Naive B cell (primary cell): ENCODE measurements around the gene ASB6. TPM values are rescaled to one million over a fixed set of nuclear protein-coding genes. Genes with fewer than 3 reads are reported as not detected.

Experiments used
- ATAC-seq, 2 donors: fragments of 150-1000 bp; cut with Tn5 transposase; 2 replicates each; pipeline ENCODE4 v1.10.0; 2021; ENCODE audit warnings: low read depth in 2 of 2, mild to moderate bottlenecking in 2 of 2, moderate library complexity in 2 of 2
- DNase-seq: peaks from one replicate; pipeline ENCODE4 v3.0.0; 2022
- H3K27ac Mint-ChIP-seq, 6 donors: one replicate each; pipeline ENCODE4 v1.8.0; 2020 to 2022; ENCODE audit warnings: mild to moderate bottlenecking in 6 of 6, mixed read lengths in 6 of 6, moderate library complexity in 5 of 6, inconsistent platforms in 2 of 6
- H3K27me3 Mint-ChIP-seq, 3 donors: one replicate each; pipeline ENCODE4 v1.8.0; 2021 to 2022; ENCODE audit warnings: mixed read lengths in 3 of 3, mild to moderate bottlenecking in 1 of 3
- H3K36me3 Mint-ChIP-seq, 2 donors: one replicate each; pipeline ENCODE4 v1.8.0; 2020 to 2022; ENCODE audit warnings: mixed read lengths in 2 of 2, inconsistent platforms in 1 of 2, mild to moderate bottlenecking in 1 of 2
- H3K4me1 Mint-ChIP-seq, 3 donors: one replicate each; pipeline ENCODE4 v1.8.0; 2020 to 2022; ENCODE audit warnings: mixed read lengths in 3 of 3, inconsistent platforms in 1 of 3, mild to moderate bottlenecking in 1 of 3, moderate library complexity in 1 of 3
- H3K4me3 Mint-ChIP-seq, 8 donors: one replicate each; pipeline ENCODE4 v1.8.0; 2020 to 2022; ENCODE audit warnings: mild to moderate bottlenecking in 8 of 8, mixed read lengths in 8 of 8, moderate library complexity in 8 of 8, inconsistent platforms in 2 of 8
- H3K9me3 Mint-ChIP-seq, 7 donors: one replicate each; pipeline ENCODE4 v1.8.0; 2020 to 2022; ENCODE audit warnings: mixed read lengths in 7 of 7, mild to moderate bottlenecking in 5 of 7, inconsistent platforms in 2 of 7, moderate library complexity in 1 of 7
- polyA plus RNA-seq, 6 donors: library from polyadenylated mRNA; unstranded; fragments of 300-500 nt; fragmentation: Illumina TruSeq; gene quantifications; one replicate each; pipeline ENCODE4 v1.2.3, GENCODE V29; 2021; ENCODE audit warnings: low read depth in 6 of 6

Gene ASB6
- polyA plus RNA-seq, 6 donors from 2014 or later = 13.3 to 23.4 (median 16.5) TPM

DNA sequence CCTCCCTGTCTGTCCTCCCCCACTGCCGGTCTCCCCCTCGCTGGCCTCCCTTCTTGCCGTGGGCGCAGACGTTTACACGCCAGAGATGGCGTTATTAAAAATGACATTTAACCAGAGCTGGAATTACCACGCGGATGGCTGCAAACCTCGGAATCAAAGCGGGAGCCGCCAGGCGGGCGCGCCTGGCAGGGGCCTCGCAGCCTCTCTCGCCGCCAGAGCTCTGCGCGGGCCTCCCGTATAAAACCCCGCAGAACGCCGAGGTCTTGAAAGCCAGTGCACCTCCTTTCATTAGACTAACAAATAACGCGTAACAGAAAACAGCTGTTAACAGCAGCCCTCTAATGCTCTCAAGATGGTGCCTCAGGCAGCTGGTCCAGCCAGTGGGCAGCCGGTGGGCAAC lies 33.7 kb upstream of the ASB6 start:
- ATAC-seq (no peak), DNase-seq (no peak)
- no peaks in the 10 kb centered on the region for H3K4me1 Mint-ChIP-seq
- H3K27me3 Mint-ChIP-seq = peaks cover 11 to 57% (median 32%) of the 10 kb centered on the region in 3 donors
- no peaks in the 10 kb centered on the region for H3K36me3 Mint-ChIP-seq
- no peak overlapping the region for H3K27ac Mint-ChIP-seq
- H3K4me3 Mint-ChIP-seq = no peak overlapping the region
- no peaks in the 10 kb centered on the region for H3K9me3 Mint-ChIP-seq

- peak overlapping the region in 1 of 6 donors; percentile 17 for H3K27ac Mint-ChIP-seq
- H3K4me3 Mint-ChIP-seq = no peak overlapping the region
- DNase-seq (no peak), ATAC-seq (no peak)
- no peaks in the 10 kb centered on the region for H3K4me1 Mint-ChIP-seq
- H3K9me3 Mint-ChIP-seq = no peaks in the 10 kb centered on the region
- peaks cover 17 to 58% (median 42%) of the 10 kb centered on the region in 3 donors for H3K27me3 Mint-ChIP-seq
- no peaks in the 10 kb centered on the region for H3K36me3 Mint-ChIP-seq
Measured at GRCh38 chr9:129674229-129674628, 32.3 kb upstream of the ASB6 start.

- H3K4me3 Mint-ChIP-seq = no peak overlapping the region
- DNase-seq = no peak
- H3K9me3 Mint-ChIP-seq = no peaks in the 10 kb centered on the region
- H3K36me3 Mint-ChIP-seq = no peaks in the 10 kb centered on the region
- no peak for ATAC-seq
- H3K27me3 Mint-ChIP-seq = peaks cover 17 to 59% (median 38%) of the 10 kb centered on the region in 3 donors
- no peaks in the 10 kb centered on the region for H3K4me1 Mint-ChIP-seq
- H3K27ac Mint-ChIP-seq = no peak overlapping the region
Measured at GRCh38 chr9:129673602-129674001, 31.7 kb upstream of the ASB6 start.

DNA sequence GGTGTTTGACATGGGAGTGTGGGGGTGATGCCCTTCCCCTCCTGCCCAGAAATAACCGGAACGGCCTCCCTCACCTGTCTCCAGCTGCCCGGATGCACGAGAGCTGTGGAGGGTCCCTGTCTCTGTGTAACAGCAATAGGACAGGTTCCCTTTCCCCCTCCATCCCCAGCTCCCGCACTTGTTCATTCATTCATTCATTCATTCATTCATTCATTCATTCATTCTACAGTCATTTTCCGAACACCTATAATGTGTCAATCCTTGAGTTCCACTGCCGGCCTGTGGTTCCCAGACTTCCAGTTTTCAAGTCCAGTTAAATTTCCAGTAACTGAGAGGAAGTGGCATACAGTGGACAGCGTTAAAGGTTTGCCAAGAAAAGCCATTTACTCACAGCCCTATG lies 30.8 kb upstream of the ASB6 start:
- Mint-ChIP-seq H3K27me3 (peaks cover 14 to 61% (median 30%) of the 10 kb centered on the region in 3 donors), H3K4me1 (no peaks in the 10 kb centered on the region), H3K4me3 (no peak overlapping the region), H3K27ac (no peak overlapping the region), H3K9me3 (no peaks in the 10 kb centered on the region), H3K36me3 (no peaks in the 10 kb centered on the region)
- no peak for ATAC-seq
- no peak for DNase-seq

DNA sequence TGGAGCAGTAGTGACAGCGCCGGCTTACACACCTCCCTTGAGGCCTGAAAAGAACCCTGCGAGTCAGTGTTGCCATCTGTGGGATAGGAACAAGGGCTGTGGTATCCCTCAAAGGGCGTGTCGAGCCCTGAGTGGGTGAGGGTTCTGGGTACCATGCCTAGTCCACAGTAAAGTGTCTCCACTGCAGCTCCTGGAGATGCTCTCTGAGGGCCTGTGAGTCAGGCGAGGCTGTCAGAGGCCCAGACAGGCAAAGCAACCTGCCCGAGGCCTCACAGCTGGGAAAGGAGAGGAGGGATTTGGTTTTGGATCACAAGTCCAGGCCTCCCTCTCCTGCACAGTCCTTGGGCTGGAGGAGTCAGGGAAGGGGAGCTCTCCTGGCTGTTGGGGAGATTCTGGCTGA lies 29.6 kb upstream of the ASB6 start:
- no peak for ATAC-seq
- no peaks in the 10 kb centered on the region for H3K36me3 Mint-ChIP-seq
- no peak for DNase-seq

GRCh38 chr9:129671065-129671464 lies 29.1 kb upstream of the ASB6 start:
- H3K4me1 Mint-ChIP-seq = peaks cover 0 to 4% (median 0%) of the 10 kb centered on the region in 3 donors
- no peak for DNase-seq
- H3K9me3 Mint-ChIP-seq = no peaks in the 10 kb centered on the region
- H3K4me3 Mint-ChIP-seq = no peak overlapping the region
- H3K27me3 Mint-ChIP-seq = peaks cover 8 to 55% (median 21%) of the 10 kb centered on the region in 3 donors
- no peaks in the 10 kb centered on the region for H3K36me3 Mint-ChIP-seq
- H3K27ac Mint-ChIP-seq = peak overlapping the region in 1 of 6 donors; percentile 51
- no peak for ATAC-seq

More for the DNA sequence above, 29.6 kb upstream of the ASB6 start:
- Mint-ChIP-seq H3K4me1 (peaks cover 0 to 4% (median 0%) of the 10 kb centered on the region in 3 donors), H3K27ac (no peak overlapping the region), H3K27me3 (peaks cover 11 to 59% (median 26%) of the 10 kb centered on the region in 3 donors), H3K9me3 (no peaks in the 10 kb centered on the region), H3K4me3 (no peak overlapping the region)

DNA sequence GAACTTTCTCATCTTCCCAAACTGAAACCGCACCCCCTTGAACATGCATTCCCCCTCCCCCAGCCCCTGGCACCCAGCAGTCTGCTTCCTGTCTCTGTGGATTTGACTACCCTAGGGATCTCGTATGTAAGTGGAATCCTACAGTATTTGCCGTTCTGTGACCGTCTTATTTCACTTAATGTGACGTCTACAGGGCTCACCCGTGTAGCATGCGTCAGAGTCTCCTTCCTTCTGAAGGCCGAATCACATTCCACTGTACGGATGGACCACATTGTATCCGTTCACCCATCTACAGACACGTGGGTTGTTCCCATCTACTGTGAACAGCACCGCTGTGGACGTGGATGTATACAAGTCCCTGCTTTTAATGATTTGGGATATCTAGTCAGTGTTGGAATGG lies 28.0 kb upstream of the ASB6 start:
- ATAC-seq = no peak
- peak overlapping the region in 1 of 8 donors; percentile 16 for H3K4me3 Mint-ChIP-seq
- peaks cover 2 to 5% (median 4%) of the 10 kb centered on the region in 3 donors for H3K4me1 Mint-ChIP-seq
- peak overlapping the region in 1 of 6 donors; percentile 68 for H3K27ac Mint-ChIP-seq
- no peaks in the 10 kb centered on the region for H3K36me3 Mint-ChIP-seq
- H3K9me3 Mint-ChIP-seq = no peaks in the 10 kb centered on the region
- no peak for DNase-seq
- peaks cover 7 to 54% (median 21%) of the 10 kb centered on the region in 3 donors for H3K27me3 Mint-ChIP-seq

GRCh38 chr9:129669141-129669718 lies 27.3 kb upstream of the ASB6 start:
- Mint-ChIP-seq H3K36me3 (no peaks in the 10 kb centered on the region), H3K27ac (no peak overlapping the region), H3K4me1 (peaks cover 6 to 9% (median 8%) of the 10 kb centered on the region in 3 donors), H3K27me3 (peaks cover 10 to 61% (median 26%) of the 10 kb centered on the region in 3 donors), H3K4me3 (no peak overlapping the region), H3K9me3 (no peaks in the 10 kb centered on the region)
- ATAC-seq = no peak
- no peak for DNase-seq

- H3K4me3 Mint-ChIP-seq = peak overlapping the region in 1 of 8 donors; percentile 61
- no peak for ATAC-seq
Measured at GRCh38 chr9:129667850-129668249, 25.9 kb upstream of the ASB6 start.

DNA sequence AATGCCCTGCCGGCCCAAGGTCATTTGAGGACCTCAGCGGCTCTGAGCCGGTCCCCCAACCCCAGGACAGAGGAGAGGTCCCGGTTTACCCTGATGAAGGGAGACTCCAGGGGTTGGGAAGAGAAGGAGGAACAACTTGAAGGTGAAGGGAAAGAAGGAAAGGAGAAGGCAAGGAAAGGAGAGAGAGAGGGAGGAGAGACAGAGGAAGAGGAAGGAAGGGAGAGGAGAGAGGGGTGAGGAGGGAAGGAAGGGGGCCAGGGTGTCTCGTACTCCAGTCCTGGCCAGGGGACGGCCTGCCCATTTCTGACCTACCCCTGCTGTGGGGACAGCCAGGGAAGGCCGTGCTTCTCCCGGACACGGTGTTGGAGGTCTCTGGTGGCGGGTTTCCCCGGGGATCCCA lies 25.4 kb upstream of the ASB6 start:
- H3K9me3 Mint-ChIP-seq = no peaks in the 10 kb centered on the region
- H3K4me1 Mint-ChIP-seq = peaks cover 6 to 9% (median 8%) of the 10 kb centered on the region in 3 donors
- DNase-seq = no peak
- peak overlapping the region in 1 of 8 donors; percentile 2 for H3K4me3 Mint-ChIP-seq
- H3K27ac Mint-ChIP-seq = no peak overlapping the region
- H3K36me3 Mint-ChIP-seq = no peaks in the 10 kb centered on the region
- ATAC-seq = no peak
- peaks cover 15 to 63% (median 26%) of the 10 kb centered on the region in 3 donors for H3K27me3 Mint-ChIP-seq

More at GRCh38 chr9:129667850-129668249, 25.9 kb upstream of the ASB6 start:
- H3K27ac Mint-ChIP-seq = no peak overlapping the region
- DNase-seq = no peak
- peaks cover 6 to 9% (median 8%) of the 10 kb centered on the region in 3 donors for H3K4me1 Mint-ChIP-seq
- H3K27me3 Mint-ChIP-seq = peaks cover 10 to 63% (median 26%) of the 10 kb centered on the region in 3 donors
- H3K36me3 Mint-ChIP-seq = no peaks in the 10 kb centered on the region
- H3K9me3 Mint-ChIP-seq = no peaks in the 10 kb centered on the region

DNA sequence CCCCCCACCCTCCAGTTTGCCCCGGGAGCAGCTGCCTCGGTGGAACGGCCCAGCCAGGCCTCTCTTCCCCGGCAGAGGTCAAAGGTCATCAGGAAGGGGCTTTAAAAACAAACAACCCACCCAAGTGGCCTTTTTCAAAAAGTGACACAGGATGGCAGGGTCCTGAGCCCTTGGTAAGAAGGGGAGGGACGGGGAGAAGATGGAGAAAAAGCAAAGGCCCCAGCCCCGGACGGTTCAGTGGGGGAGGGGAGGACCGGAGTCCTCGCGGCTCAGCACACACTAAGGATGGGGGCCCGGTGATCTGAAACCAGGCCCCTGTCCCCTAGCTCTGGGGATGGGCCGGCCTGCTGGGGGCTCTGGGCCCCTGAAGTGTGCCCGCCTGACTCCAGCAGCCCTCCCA lies 24.6 kb upstream of the ASB6 start:
- H3K9me3 Mint-ChIP-seq = no peaks in the 10 kb centered on the region
- ATAC-seq (no peak), DNase-seq (no peak)
- H3K36me3 Mint-ChIP-seq = no peaks in the 10 kb centered on the region
- H3K27ac Mint-ChIP-seq = no peak overlapping the region
- H3K4me1 Mint-ChIP-seq = peaks cover 6 to 9% (median 8%) of the 10 kb centered on the region in 3 donors
- peaks cover 15 to 57% (median 26%) of the 10 kb centered on the region in 3 donors for H3K27me3 Mint-ChIP-seq
- peak overlapping the region in 1 of 8 donors; percentile 11 for H3K4me3 Mint-ChIP-seq

GRCh38 chr9:129665814-129666520 lies 24.0 kb upstream of the ASB6 start:
- no peak for DNase-seq
- ATAC-seq = peak in 1 of 2 donors; percentile 9
- peaks cover 6 to 9% (median 8%) of the 10 kb centered on the region in 3 donors for H3K4me1 Mint-ChIP-seq
- H3K9me3 Mint-ChIP-seq = no peaks in the 10 kb centered on the region
- H3K27ac Mint-ChIP-seq = no peak overlapping the region
- H3K27me3 Mint-ChIP-seq = peaks cover 17 to 59% (median 32%) of the 10 kb centered on the region in 3 donors
- H3K4me3 Mint-ChIP-seq = peak overlapping the region in 6 of 8 donors; percentile 30 to 82 (median 57)
- no peaks in the 10 kb centered on the region for H3K36me3 Mint-ChIP-seq

DNA sequence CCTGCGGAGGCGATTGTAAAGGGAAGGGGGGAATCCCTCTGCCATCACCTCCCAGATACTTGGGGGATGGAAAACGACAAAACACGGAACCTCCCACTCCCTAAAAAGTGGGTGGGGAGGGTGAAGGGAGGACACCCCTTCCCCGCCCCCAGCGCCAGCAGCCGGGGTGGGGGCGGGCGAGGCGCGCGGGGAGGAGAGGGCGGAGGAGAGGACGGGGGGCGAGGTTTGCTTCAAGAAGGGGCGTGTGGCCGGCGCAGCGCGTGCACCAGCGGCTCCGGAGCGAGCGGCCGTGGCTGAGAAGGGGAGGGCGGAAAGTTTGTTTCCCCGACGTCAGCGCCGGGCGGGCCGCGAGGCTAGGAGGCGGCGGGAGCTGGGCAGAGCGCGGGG lies 23.4 kb upstream of the ASB6 start, which contains the start of gene PRRX2:
Gene PRRX2 (plus strand): TSS at position 259 of the 387 bp plus-strand sequence. CDS start 221 bp downstream, outside the sequence.
- H3K4me3 Mint-ChIP-seq = peak within 1 kb of the TSS; percentile 74 to 90 (median 82)
- ATAC-seq = peak; percentile 63 to 65
- peak within 1 kb of the TSS in 3 of 6 donors; percentile 44 to 66 (median 45) for H3K27ac Mint-ChIP-seq
- no peaks in the 10 kb centered on the region for H3K9me3 Mint-ChIP-seq
- no peaks in the 10 kb centered on the region for H3K36me3 Mint-ChIP-seq
- peaks cover 6 to 9% (median 8%) of the 10 kb centered on the region in 3 donors for H3K4me1 Mint-ChIP-seq
- DNase-seq = peak; percentile 11
- H3K27me3 Mint-ChIP-seq = peaks cover 22 to 62% (median 34%) of the 10 kb centered on the region in 3 donors
